ENCODE measurements around the gene POLR2J3.
"Not testable (repeated sequence)": the region's sequence is repeated elsewhere in the genome, so short reads cannot be mapped to it uniquely, and the experiment has no call there.

GRCh38 chr7:102592477-102593019, 20.2 kb upstream of the POLR2J3 start:
- not testable (repeated sequence) for TF ChIP-seq CTCF, POLR2A (IDR thresholded peaks at IDR 0.05)

Measured in uterus (tissue), 2 donors.